NCI-H2227 (cell line): Measurements from ENCODE around the gene AUTS2.

ENCODE experiments used
- DNase-seq: peaks from one replicate; lab custom pipeline; 2025; ENCODE audit not compliant: unreplicated experiment; lab: John Stamatoyannopoulos, UW

The AUTS2 gene

DNA sequence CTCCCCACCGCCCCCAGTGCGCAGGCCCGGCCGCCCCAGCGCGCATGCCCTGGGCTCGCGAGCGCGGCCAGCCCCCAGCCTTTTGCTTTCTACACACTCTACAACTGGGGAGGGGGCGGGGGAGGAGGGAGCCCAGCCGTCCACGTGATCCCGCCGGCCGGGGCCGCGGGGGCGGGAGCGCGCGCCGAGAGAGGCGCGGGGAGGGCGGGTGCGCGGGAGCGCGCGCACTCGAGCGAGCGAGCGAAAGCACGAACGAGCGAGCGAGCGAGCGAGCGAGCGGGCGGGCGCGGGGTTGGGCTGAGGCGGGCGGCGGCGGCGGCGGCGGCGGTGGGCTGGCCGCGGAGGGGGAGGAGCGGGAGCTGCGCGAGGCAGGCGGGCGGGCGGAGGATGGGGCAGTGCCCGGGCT lies at the start of gene AUTS2:
Gene AUTS2 (plus strand): TSS at position 395 of the 406 bp plus-strand sequence. CDS start 1,179 bp downstream, outside the sequence.
- DNase-seq, result peak; percentile 99

- DNase-seq, result no peak
Measured at GRCh38 chr7:69550991-69551390, 47.3 kb upstream of the AUTS2 start.

- DNase-seq, result no peak
Measured at GRCh38 chr7:69553190-69553589, 45.1 kb upstream of the AUTS2 start.

- no peak for DNase-seq
Measured at GRCh38 chr7:69561266-69561960, 36.9 kb upstream of the AUTS2 start.

- DNase-seq, result peak; percentile 79
Measured at GRCh38 chr7:69564454-69565417, 33.5 kb upstream of the AUTS2 start.

GRCh38 chr7:69567800-69568199 lies 30.5 kb upstream of the AUTS2 start:
- no peak for DNase-seq

DNA sequence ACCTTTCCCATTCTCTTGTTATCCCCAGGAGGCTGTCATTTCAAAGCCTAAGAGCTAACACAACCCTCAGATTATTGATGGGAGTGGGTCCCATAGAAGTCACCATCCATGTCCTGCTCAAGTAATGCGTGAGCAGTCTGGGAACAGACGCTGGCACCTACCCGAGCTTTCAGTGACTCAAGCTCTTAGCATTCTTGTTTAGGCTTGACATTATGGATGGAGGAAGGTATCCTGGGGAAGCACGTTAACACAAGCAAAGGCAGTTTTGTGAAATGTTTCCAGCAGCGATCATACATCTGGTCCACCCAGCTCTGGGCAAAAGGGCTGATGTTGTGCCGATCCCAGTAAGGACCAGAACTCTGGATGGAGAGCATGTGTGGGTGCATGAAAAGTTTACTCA lies 30.0 kb upstream of the AUTS2 start:
- no peak for DNase-seq

GRCh38 chr7:69575651-69576050 lies 22.6 kb upstream of the AUTS2 start:
- no peak for DNase-seq

DNA sequence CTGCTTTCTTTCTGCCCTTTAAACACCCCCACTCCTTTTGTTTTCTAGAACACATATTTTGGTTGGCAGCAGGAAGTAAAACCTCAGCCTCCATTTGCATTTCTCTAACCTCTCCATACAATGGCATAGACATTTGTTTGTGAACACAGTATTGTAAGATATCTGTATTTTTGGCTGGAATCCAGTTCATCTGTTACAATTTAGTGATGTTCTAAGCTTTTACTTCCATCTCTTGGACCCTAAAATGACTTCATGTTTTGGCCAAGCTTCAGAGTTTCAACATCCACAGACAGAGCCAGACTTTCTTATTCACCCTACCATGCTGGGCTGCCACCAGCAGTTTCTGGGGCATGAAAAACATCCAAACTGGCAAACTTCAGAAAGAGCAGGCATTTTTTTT lies 21.1 kb upstream of the AUTS2 start:
- DNase-seq, result no peak

- DNase-seq, result no peak
Measured at GRCh38 chr7:69585169-69585568, 13.1 kb upstream of the AUTS2 start.

GRCh38 chr7:69586321-69586720 lies 12.0 kb upstream of the AUTS2 start:
- no peak for DNase-seq

DNA sequence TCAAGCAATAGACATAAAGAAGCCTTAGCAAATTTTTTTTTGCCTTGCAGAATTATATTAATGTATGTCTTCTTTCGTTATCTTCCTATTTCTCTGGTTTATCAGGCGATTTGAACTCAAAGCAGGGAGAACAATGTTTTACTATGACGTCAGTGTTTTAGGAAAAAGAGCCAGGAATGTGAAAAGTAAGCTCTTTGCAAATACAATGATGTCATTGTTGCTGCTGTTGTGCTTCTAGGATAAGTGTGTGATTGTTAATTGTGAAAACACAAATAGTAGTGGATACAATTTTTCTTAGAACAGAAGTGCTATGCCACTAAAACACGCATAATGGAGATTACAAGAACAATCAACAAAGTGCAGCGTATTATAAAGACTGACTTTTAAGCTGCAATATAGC lies 9.5 kb upstream of the AUTS2 start:
- DNase-seq, result no peak

- no peak for DNase-seq
Measured at GRCh38 chr7:69591805-69592204, 6.5 kb upstream of the AUTS2 start.

- DNase-seq, result no peak
Measured at GRCh38 chr7:69593511-69593910, 4.8 kb upstream of the AUTS2 start.

- DNase-seq, result no peak
Measured at GRCh38 chr7:69595415-69595814, 2.9 kb upstream of the AUTS2 start.

- no peak for DNase-seq
Measured at GRCh38 chr7:69596056-69596455, 2.2 kb upstream of the AUTS2 start.

- no peak for DNase-seq
Measured at GRCh38 chr7:69596723-69597277, 1.5 kb upstream of the AUTS2 start.

DNA sequence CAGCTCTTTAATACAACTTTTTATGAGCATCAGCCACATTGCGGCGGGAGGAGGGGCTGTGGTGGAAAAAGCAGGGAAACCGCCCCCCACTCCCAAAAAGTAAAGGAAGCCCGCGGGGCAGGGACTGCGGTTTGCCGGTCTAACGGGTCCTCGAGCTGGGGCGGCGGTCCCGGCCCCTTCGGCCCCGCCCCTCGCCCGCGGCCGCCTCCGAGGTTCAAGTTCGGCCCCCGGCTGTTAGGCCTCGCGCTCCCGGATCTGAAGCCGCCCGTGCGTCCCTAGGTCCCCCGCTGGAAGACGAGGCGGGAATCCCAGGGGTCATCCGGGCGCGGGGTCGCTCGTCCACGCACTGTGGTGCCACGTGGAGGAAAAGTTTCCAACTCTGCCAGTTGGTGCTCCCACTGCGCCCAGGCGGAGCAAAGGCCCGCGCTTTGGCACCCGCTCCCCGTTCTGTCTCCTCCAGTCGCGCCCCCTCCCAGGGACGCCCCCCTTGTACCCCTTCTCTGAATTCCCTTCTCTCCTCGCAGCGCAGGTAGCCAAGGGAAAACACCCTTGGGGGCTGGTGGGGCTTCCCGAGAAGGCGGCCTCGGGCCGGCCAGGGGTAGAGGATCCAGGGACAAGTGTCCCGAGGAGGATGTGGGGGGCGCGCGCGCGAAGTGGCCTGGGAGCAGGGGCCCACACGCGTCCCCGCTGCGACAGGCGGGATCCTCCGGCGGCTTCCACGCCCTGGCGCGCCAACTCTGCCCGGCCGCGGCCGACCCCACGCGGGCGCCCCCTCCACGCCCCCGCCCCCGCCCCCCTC lies 798 bp upstream of the AUTS2 start:
- peak; percentile 82 for DNase-seq

- peak; percentile 73 for DNase-seq
Measured at GRCh38 chr7:69598487-69599285, 411 bp downstream of the AUTS2 start.

- peak; percentile 71 for DNase-seq
Measured at GRCh38 chr7:69599286-69599954, 1.1 kb downstream of the AUTS2 start.
